Measurements from ENCODE around the gene ECE1.
"Not testable (repeated sequence)": the region's sequence is repeated elsewhere in the genome, so short reads cannot be mapped to it uniquely, and the experiment has no call there.

The ECE1 gene

GRCh38 chr1:21229246-21230000 is 60.8 kb downstream of the ECE1 start:
- DNase-seq (ENCODE audit: low spot score) = no peak
- in situ Hi-C loops (cut with MboI; ENCODE audit: low pct_unique_long_range_greater_than_20kb, low sequenced_read_pairs, unreplicated experiment) = no loop called here
- no peak for TF ChIP-seq CTCF (IDR thresholded peaks at IDR 0.05; ENCODE audit: extremely low read depth, insufficient read depth, missing control alignments)

- DNase-seq (ENCODE audit: low spot score); in situ Hi-C loops (cut with MboI; ENCODE audit: low pct_unique_long_range_greater_than_20kb, low sequenced_read_pairs, unreplicated experiment): not testable (repeated sequence)
Measured at GRCh38 chr1:21228224-21228623, 62.0 kb downstream of the ECE1 start.

GRCh38 chr1:21225065-21225464 is 65.2 kb downstream of the ECE1 start:
- peak; percentile 4 for DNase-seq (ENCODE audit: low spot score)
- no peak for TF ChIP-seq CTCF (IDR thresholded peaks at IDR 0.05; ENCODE audit: extremely low read depth, insufficient read depth, missing control alignments)
- in situ Hi-C loops (cut with MboI; ENCODE audit: low pct_unique_long_range_greater_than_20kb, low sequenced_read_pairs, unreplicated experiment) = no loop called here

- no peak for TF ChIP-seq CTCF (IDR thresholded peaks at IDR 0.05; ENCODE audit: extremely low read depth, insufficient read depth, missing control alignments)
- no peak for DNase-seq (ENCODE audit: low spot score)
- in situ Hi-C loops (cut with MboI; ENCODE audit: low pct_unique_long_range_greater_than_20kb, low sequenced_read_pairs, unreplicated experiment) = no loop called here
Measured at GRCh38 chr1:21220815-21221214, 69.4 kb downstream of the ECE1 start.

- DNase-seq (ENCODE audit: low spot score) = no peak
- no peak for TF ChIP-seq CTCF (IDR thresholded peaks at IDR 0.05; ENCODE audit: extremely low read depth, insufficient read depth, missing control alignments)
- in situ Hi-C loops (cut with MboI; ENCODE audit: low pct_unique_long_range_greater_than_20kb, low sequenced_read_pairs, unreplicated experiment) = no loop called here
Measured at GRCh38 chr1:21219674-21220073, 70.6 kb downstream of the ECE1 start.

- TF ChIP-seq CTCF (IDR thresholded peaks at IDR 0.05; ENCODE audit: extremely low read depth, insufficient read depth, missing control alignments) = peak; percentile 56
- in situ Hi-C loops (cut with MboI; ENCODE audit: low pct_unique_long_range_greater_than_20kb, low sequenced_read_pairs, unreplicated experiment) = no loop called here
- DNase-seq (ENCODE audit: low spot score) = no peak
Measured at GRCh38 chr1:21217812-21218596, 72.3 kb downstream of the ECE1 start.

All from GM13977 (cell line).